Activated T-helper 1 cell treated with Interleukin-2 at 50 U/mL for 16 hours (primary cell): ENCODE results near the gene ARHGAP42.

Source experiments
- DNase-seq: peaks from one replicate; pipeline ENCODE4 v3.0.0-alpha.2; 2020; ENCODE audit warnings: low read depth

ARHGAP42 gene

GRCh38 chr11:100799445-100799844 is 112.4 kb downstream of the ARHGAP42 start:
- no peak for DNase-seq

- no peak for DNase-seq
These were observed 113.1 kb downstream of the ARHGAP42 start for GRCh38 chr11:100800202-100800601.

GRCh38 chr11:100801225-100801999 is 114.3 kb downstream of the ARHGAP42 start:
- DNase-seq = no peak

GRCh38 chr11:100805506-100806199 is 118.6 kb downstream of the ARHGAP42 start:
- DNase-seq = no peak

- no peak for DNase-seq
These were observed 119.2 kb downstream of the ARHGAP42 start for GRCh38 chr11:100806296-100806695.

- no peak for DNase-seq
These were observed 121.9 kb downstream of the ARHGAP42 start for GRCh38 chr11:100808904-100809491.

GRCh38 chr11:100810146-100810545 is 123.1 kb downstream of the ARHGAP42 start:
- no peak for DNase-seq

- no peak for DNase-seq
These were observed 123.6 kb downstream of the ARHGAP42 start for GRCh38 chr11:100810666-100811065.

- no peak for DNase-seq
These were observed 125.4 kb downstream of the ARHGAP42 start for GRCh38 chr11:100812517-100812916.

GRCh38 chr11:100815787-100816330 is 128.8 kb downstream of the ARHGAP42 start:
- no peak for DNase-seq

- no peak for DNase-seq
These were observed 129.7 kb downstream of the ARHGAP42 start for GRCh38 chr11:100816823-100817222.

GRCh38 chr11:100817620-100818019 is 130.5 kb downstream of the ARHGAP42 start:
- no peak for DNase-seq

GRCh38 chr11:100820621-100821020 is 133.5 kb downstream of the ARHGAP42 start:
- no peak for DNase-seq

GRCh38 chr11:100821198-100821597 is 134.1 kb downstream of the ARHGAP42 start:
- DNase-seq = no peak

GRCh38 chr11:100823360-100823759 is 136.3 kb downstream of the ARHGAP42 start:
- DNase-seq = no peak

- DNase-seq = no peak
These were observed 137.1 kb downstream of the ARHGAP42 start for GRCh38 chr11:100824041-100824809.

- no peak for DNase-seq
These were observed 138.5 kb downstream of the ARHGAP42 start for GRCh38 chr11:100825626-100826025.

- no peak for DNase-seq
These were observed 141.0 kb downstream of the ARHGAP42 start for GRCh38 chr11:100827934-100828661.

- no peak for DNase-seq
These were observed 143.2 kb downstream of the ARHGAP42 start for GRCh38 chr11:100830274-100830673.

- DNase-seq = no peak
These were observed 144.1 kb downstream of the ARHGAP42 start for GRCh38 chr11:100830978-100831732.
